NOMO-1 treated with DMSO at 0.1 percent for 48 hours (cell line): ENCODE measurements around the gene SMIM3.
"Not testable (repeated sequence)": the region's sequence is repeated elsewhere in the genome, so short reads cannot be mapped to it uniquely, and the experiment has no call there.

Experiments
- DNase-seq: peaks from one replicate; lab custom pipeline; 2025; ENCODE audit not compliant: unreplicated experiment; lab: John Stamatoyannopoulos, UW

The SMIM3 gene

GRCh38 chr5:150793423-150793888, 14.9 kb downstream of the SMIM3 start:
- peak; percentile 9 for DNase-seq

GRCh38 chr5:150794927-150795326, 16.4 kb downstream of the SMIM3 start:
- DNase-seq: no peak

- no peak for DNase-seq
These were observed 18.8 kb downstream of the SMIM3 start for GRCh38 chr5:150797384-150797783.

GRCh38 chr5:150801117-150801927, 22.8 kb downstream of the SMIM3 start:
- DNase-seq: peak; percentile 4

GRCh38 chr5:150804388-150804787, 25.8 kb downstream of the SMIM3 start:
- no peak for DNase-seq

- DNase-seq: no peak
These were observed 30.8 kb downstream of the SMIM3 start for GRCh38 chr5:150809363-150809762.

GRCh38 chr5:150815010-150815409, 36.5 kb downstream of the SMIM3 start:
- DNase-seq: no peak

- DNase-seq: no peak
These were observed 38.4 kb downstream of the SMIM3 start for GRCh38 chr5:150816946-150817345.

- DNase-seq: no peak
These were observed 51.2 kb downstream of the SMIM3 start for GRCh38 chr5:150829744-150830143.

GRCh38 chr5:150831821-150832220, 53.3 kb downstream of the SMIM3 start:
- not testable (repeated sequence) for DNase-seq

GRCh38 chr5:150836064-150836463, 57.5 kb downstream of the SMIM3 start:
- DNase-seq: no peak

GRCh38 chr5:150836703-150837102, 58.1 kb downstream of the SMIM3 start:
- DNase-seq: no peak

GRCh38 chr5:150845185-150845859, 66.8 kb downstream of the SMIM3 start:
- DNase-seq: not testable (repeated sequence)

GRCh38 chr5:150846308-150846653, 67.7 kb downstream of the SMIM3 start, which contains the start of gene IRGM:
Gene IRGM (plus strand): TSS chr5:150846521. CDS start chr5:150848124, 1,603 bp downstream.
- DNase-seq: not testable (repeated sequence)
